GM21576 (cell line): ENCODE data around the gene PLD2.

Source experiments
- ATAC-seq: cut with Tn5 transposase; IDR thresholded peaks from one replicate; pipeline ENCODE4 v1.9.1; 2021; ENCODE audit warnings: mild to moderate bottlenecking, moderate library complexity; ENCODE audit not compliant: unreplicated experiment

The PLD2 gene

DNA sequence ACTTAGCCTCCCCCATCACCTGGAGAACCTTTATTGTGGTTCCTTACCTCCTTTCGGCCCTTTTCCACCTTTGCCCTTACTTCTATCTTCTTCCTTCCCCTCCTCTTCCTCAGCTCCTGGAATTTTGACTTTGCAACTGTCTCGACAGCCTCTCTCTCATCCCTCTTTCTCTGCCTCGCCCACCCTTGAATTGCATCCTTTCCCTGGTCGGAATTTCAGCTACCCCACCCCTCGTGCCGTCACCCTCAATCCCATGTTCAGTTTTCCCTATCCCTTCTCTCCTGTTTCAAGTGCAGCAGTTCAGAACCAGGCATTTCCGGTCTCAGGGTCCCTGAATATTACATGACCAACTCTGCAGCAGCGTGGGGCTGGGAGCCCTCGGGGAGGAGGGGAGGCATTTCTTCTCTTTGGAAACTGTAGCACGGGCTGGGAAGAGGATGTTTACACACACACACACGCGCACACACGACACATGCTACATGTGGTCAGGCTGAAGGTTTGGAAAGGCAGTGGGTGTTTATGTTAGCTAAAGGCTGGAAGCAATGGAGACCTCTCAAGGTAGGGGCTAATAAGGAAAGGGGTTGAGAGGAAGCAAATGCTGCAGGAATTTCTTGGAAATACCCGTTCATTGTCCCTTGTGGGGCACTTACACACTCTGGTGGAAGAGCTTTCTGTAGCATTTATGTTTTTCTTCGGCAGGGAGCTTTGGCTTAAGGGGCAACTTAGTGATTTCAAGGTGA, 27.2 kb downstream of the PLD2 start:
- no peak for ATAC-seq

DNA sequence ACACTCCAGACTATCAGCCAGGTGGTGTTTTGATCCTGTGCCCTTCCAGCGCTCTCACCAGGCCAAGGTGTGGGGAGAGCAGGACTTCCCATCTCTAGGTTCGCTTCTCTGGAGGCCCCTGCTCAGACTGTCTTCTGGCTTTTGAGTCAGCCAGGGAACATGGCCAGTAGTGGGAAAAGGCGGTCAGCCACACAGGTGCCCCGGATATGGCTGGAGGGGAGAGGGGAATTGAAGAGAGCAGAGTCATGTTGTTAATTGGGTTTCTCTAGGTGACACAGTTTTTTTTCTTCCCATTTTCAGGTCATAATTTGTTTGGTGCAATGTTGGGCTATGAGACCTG, 27.7 kb downstream of the PLD2 start:
- ATAC-seq, result no peak

DNA sequence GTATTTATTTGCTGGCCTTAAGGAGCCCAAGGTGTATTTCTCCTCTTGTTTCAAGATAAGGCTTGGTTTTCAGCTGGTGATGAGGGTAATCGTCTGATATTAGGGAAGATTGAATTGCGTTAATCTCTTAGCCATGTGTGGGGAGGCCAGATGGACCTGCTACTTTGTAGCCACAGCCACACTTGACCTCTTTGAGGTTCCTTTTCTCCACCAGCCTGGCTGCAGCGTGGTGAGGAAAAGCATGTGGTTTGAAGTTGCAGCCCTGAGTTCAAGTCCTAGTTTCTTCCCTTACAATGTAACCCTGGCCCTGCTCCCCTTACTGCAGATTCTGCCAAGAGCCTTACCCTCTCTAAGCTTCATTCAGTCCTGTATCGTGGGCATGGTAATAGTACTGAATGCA, 29.3 kb downstream of the PLD2 start:
- no peak for ATAC-seq

DNA sequence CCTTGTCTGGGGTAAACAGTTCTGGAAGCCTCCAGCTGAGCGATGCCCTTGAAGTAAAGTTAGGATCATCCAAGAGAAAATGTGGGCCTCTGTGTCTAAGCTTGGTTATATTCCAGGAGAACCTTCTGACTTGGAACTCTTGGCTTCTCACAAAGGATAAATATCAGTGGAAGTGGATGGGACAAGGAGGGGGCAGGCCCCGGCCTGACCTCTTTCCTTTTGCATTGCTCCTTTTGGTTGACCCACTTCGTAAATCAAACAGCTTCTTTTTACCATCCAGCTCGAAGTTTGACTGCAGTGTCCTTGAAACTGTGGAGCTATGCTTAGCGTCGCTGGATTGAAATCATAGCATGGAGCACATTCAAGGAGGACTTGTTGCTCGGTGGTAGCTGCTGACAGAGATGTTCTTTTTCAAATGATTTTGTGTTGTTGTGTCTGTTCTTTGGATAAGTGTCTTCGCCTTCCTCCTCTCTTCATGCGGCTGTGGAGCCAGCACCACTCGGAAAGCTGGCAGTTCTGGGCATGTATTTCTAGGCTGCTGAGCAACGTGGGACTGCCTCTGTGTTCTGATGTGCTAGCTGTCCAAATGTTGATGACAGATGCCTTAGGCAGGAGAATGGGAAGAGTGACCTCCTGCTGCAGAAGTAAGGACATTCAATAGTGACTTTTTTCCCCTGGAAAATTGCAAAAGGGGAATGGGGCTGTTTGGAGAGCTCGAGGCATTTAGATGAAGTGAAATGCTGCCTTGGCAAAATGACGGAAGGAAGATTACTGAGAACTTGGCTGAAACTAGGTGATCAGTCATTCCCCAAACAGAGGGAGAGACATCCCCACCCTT, 30.7 kb downstream of the PLD2 start:
- ATAC-seq, result no peak

DNA sequence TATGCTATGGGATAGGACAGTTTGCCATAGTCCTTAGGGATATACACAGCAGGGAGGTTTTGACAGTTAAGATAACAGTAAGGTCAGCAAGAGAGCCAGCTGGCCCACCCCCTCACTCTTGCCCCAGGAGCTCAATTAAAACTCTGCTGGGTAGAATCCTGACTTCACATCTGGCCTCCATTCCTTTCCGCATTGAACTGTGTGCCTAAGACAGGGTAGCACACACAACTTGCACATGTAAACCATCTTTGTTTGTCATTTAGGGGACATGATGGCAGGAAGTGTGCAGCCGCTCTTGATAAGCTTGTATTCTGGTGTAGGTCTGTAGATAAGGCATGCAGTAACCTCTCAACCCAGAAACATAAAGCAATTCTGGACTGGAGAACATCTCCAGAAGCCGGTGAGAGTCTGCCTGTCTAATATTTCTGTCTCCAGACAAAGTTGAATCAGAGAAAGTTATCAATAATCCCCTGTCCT, 31.4 kb downstream of the PLD2 start:
- ATAC-seq, result no peak

DNA sequence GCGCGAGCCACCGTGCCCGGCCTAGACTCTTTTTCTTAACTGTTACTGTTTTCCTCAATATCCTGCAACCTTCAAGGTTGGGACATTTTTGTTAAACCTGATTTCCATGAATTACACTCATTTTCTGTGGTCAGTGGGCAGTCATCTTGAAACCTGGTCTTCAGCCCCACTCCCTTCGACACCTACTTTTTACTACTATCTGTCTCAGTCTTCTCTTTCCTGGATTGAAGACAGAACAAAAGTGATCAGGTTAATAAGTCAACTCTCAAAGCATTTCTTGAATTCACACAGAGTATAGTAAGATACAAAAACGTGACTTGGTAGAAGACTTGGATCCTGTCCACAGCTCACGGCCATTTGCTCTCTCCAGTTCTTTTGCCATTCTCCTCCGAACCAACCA, 32.3 kb downstream of the PLD2 start:
- no peak for ATAC-seq

DNA sequence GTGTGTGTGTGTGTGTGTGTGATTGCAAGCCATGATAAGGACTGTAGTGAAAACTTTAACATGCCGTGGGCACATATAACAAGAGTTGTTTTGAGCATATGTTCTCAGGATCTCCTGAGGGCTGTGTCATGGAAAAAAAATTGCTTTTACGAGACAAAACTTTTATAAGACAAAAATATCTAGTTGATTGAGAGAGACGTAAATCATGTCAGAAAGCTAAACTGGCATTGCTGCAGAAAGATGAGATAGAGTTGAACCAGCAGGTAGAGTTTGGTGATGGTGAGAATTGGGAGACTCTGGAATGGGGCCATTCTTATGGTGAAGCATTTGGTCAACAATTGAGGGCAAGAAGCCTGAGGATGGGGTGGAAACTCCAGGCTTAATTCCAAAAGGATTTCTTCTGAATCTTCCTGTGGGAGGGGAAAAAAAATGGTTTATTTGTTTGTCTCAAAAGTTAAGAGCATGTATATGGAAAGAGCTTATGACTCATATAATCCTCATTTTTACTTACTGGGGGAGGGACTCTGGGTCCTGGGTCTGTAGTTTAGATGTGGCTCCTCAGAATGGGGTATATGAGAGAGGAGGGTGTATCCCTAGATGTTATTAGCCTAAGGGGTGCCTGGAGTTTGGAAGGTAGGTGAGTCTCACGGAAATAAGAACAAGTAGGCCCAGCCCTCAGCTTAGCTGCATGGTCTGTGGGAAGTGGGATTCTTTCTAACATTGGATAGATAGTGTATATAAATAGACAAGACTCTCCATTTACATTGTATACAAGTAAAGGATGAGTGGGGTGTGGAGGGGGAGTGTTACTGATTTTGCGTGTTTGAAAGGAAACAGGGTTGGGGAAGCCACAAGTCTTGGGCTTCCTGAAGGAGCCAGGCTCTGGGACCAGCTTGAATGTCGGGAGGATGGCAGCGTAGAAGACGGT, 33.3 kb downstream of the PLD2 start:
- no peak for ATAC-seq

DNA sequence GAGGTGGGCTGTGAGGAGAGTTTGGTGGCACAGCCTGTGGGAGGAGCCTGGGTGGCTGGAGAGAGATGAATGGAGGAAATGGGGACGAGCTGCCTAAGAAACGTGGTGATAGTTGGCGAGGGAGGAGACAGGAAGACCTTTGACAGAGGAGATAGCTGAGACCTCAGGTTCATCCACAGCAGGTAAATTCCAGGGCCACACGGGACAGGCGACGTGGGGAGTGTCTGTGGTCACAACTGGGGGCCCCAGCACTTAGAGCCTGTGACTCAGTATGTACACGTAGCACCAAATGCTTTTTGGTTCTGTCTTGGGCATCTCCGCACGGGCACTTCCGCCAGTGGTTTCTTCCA, 33.9 kb downstream of the PLD2 start:
- no peak for ATAC-seq

DNA sequence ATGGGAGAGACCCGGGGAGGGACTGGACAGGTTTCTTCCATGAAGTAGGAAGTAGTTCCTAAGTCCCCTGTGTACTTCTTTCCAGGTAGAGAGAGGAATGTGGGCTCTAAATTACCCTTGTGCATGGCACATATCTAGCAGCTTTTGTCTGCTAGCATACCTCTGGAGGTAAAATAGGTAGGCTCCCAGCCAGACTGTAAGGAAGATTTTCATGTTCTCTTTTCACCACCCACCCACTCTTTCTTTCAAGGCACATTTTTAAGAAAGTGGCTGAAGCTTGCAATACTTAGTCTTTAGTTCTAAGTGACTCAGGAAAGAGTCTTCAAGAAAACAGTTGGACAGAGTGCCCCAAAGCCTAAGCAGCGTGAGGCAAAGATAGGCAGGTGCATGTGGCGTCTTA, 35.4 kb downstream of the PLD2 start:
- no peak for ATAC-seq

DNA sequence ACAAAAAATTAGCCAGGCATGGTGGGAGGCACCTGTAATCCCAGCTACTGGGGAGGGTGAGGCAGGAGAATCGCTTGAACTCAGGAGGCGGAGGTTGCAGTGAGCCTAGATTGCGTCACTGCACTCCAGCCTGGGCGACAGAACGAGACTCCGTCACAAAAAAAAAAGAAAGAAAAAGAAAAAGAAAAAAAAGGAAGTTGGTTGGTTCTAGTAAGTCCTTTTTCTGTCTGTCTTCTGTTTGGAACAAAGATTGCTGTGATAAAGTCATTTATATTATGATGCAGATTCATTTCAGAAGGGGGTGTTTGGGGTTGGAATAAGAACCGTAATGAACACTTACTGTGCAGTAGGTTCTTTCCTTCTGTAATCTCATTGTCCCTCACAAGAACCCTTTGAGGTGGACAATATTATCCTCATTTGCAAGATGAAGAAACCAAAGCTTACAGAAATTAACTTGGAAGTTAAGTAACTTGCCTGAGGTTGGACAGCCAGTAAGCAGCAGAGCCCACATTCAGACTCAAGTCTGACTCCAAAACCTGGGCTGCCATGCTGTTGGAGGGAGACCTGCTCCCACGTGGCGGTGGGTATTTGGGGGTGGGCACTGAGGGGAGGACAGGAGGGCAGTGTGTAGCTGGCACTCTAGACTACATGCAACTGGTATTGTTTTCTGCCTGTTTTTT, 36.5 kb downstream of the PLD2 start:
- ATAC-seq, result no peak

DNA sequence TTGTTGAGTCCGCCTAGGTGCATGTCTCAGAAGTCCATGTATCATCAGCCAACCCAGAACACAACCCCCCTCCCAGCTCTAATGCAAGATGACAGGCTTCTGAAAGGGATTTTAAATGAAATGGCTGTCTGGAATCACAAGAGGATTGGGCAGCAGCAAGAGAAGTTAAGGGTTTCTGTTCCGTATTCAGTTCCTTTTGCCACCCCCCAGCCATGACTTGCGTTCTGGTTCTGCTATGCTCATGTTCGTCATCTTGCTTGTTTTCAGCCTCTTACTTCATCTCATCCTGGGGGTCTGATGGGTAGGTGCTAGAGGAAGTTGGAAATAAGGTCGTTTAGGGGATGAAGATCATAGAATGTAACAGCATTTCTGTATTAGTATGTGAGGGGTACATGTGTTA, 38.2 kb downstream of the PLD2 start:
- no peak for ATAC-seq

DNA sequence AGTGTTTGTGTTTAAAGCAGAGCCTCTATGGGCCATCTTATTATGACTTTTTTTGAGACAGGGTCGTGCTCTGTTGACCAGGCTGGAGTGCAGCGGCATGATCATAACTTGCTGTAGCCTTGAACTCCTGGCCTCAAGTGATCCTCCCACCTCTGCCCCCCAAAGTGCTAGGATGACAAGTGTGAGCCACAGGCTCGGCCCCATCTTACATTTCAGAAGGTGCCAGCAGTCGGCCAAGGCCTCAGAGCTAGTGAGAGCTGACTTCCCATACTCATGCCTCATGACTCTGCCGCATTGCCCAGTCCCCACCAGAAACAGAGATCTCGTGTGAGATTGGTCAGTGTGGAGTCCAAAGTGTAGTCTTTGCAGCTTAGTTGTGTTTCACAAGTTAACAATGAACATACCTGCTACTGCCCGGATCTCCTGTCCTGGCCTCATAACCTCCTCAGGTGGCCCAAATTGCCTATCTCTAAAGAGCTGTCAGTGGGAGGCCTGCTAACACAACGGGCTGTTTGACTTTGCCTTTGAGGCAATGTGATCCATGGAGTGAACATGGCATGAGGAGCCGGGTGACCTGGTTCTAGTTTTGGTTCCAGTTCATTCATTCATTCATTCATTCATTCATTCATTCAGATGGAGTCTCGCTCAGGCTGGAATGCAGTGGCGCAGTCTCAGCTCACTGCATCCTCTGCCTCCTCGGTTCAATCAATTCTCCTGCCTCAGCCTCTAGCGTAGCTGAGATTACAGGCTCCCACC, 39.9 kb downstream of the PLD2 start:
- no peak for ATAC-seq

DNA sequence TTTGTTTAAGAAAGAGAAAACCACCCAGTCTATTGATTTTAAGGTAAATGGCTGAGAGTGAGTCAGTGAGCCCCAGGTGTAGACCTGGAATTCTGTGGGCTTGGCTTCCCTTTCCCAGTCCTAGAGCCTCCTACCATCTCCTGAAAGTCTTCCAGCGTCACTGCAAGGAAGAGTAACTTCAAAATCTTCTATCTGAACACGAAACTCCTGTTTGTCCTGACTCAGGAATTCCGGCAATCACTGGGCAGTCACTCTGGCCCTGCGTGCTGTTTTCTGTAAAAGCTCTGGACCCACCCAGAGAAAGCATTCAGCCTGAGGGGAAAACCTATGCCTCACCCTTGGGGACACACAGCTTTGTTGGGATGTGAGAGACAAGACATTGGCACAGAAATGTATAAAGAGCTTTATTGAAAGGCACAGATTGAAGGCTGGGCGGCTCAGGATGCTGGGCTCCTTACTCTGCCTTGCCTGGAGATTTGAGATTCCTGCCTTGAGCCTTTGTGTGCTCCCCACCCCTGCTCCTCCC, 42.1 kb downstream of the PLD2 start:
- ATAC-seq, result no peak

DNA sequence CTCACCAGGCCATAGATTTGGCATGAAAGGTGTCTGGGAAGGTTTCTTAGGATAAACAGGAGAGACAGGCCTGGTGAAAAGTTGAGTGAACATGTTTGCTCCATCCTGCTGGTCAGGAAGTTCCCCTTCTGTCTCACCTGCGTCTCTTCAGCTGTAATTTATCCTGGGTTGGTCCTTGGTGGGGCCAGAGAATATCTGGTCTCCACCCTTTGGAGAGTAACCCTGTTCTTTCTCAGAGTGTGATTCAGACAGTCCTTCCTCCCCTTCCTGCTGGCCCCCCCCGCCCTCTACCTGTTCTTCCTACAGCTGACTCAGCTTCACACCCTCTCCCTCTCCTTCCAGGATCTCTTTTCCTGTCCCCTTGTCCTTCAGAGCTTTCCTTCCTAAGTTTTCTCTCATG, 43.3 kb downstream of the PLD2 start:
- no peak for ATAC-seq

DNA sequence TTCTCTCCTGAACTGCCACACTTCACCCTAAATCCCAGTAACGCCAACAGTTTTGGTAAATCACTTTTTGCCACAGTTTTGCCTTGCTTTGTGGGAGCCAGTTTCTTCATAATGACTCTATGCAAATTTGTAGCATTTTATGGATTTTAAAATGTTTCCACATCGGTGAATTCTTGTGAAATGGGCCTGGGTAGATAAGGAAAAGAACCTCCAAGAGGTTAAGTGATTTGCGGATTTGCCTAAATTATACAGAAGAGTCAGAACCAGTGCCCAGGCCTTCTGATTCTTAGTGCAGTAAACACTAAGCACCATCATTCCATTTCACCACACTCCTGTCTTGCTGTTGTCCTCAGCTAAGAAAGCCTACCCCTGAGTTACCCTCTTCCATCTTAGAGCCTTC, 44.1 kb downstream of the PLD2 start:
- no peak for ATAC-seq

DNA sequence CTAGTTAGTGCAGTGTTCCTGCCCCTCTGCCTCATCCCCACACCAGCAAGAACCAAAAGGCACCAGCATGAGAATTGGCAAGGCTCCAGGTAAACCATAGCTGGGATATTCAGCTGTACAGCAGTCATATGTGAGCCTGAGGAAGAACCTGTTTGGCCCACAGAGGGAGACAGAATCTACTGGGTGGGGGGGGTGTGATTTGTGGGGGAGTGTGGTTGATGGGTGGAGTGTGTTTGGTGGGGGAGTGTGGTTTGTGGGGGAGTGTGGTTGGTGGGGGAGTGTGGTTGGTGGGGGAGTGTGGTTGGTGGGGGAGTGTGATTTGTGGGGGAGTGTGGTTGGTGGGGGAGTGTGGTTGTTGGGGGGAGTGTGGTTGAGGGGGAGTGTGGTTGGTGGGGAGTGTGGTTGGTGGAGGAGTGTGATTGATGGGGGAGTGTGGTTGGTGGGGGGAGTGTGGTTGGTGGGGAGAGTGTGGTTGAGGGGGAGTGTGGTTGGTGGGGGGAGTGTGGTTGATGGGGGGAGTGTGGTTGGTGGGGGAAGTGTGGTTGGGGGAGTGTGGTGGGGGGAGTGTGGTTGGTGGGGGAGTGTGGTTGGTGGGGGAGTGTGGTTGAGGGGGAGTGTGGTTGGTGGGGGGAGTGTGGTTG, 45.7 kb downstream of the PLD2 start:
- no peak for ATAC-seq

DNA sequence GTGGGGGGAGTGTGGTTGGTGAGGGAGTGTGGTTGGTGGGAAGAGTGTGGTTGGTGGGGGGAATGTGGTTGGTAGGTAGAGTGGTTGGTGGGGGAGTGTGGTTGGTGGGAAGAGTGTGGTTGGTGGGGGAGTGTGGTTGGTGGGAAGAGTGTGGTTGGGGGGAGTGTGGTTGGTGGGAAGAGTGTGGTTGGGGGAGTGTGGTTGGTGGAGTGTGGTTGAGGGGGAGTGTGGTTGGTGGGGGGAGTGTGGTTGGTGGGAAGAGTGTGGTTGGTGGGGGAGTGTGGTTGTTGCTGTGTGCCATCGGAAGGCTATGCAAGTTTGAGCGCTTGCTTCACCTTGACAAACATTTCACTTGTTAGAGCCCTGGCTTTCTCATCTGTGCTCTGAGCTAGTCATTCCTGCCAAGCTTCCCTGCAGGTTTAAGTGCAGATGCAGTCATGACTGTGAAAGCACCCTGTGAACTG, 46.3 kb downstream of the PLD2 start:
- ATAC-seq, result no peak

DNA sequence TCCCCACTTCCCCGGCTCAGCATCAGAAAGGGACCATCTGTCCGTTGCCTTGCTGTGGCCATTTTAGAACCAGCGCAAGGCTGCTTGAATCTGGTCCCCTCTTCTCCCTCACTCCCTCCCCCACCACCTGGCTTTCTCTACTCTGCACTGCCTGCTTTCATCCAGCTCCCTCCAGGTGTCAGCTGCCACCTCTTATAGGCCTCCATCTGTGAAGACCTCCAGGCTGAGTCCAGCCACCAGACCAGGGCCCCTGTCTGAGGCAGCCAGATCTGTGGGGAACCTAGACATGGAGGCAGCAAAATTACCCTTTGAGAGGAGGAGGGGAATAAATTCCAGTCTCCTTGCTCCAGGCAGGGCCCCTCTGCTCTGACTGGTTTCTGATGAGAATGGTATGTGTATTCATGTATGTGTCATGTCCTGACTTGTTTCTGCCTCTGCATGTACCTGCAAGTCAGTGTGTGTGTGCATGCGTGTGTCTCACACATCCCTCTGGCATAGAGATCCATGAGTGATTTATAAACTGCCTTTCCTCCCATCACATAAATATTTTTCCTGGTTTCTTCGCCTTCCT, 47.2 kb downstream of the PLD2 start:
- ATAC-seq, result no peak
